ENCODE results near the gene NES. TPM values are rescaled to one million over a fixed set of nuclear protein-coding genes. Genes with fewer than 3 reads are reported as not detected.

The NES gene
- total and polyA plus RNA-seq, 2 of the 8 experiments (the other 6 are each of a cell fraction or from before 2014, with no cell fraction given) = 13.3 to 135 TPM

DNA sequence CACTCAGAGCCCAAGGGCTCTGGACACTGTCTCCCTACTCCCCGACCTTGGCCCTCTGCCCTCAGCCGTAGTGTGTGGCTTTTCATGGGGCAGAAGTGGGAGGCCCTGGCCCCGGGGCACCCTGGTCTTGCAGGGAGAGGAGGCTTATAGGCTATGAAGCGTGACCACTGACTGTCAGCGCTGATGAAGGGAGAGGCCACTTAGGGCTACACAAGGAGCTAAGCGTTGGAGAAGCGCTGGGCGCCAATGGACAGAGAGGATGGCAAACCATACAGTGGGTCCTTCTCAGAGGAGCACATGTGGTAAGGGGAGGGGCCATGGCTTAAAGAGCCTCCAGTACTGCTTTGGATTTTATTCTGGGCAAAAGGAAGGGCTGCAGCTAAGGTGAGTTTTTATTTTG lies 20.3 kb upstream of the NES start (continued):
- TF ChIP-seq, protein P1, sequence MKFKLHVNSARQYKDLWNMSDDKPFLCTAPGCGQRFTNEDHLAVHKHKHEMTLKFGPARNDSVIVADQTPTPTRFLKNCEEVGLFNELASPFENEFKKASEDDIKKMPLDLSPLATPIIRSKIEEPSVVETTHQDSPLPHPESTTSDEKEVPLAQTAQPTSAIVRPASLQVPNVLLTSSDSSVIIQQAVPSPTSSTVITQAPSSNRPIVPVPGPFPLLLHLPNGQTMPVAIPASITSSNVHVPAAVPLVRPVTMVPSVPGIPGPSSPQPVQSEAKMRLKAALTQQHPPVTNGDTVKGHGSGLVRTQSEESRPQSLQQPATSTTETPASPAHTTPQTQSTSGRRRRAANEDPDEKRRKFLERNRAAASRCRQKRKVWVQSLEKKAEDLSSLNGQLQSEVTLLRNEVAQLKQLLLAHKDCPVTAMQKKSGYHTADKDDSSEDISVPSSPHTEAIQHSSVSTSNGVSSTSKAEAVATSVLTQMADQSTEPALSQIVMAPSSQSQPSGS (IDR thresholded peaks at IDR 0.05; ENCODE audit: low read length) = no peak
- no peak for TF ChIP-seq CHD2 (IDR thresholded peaks at IDR 0.05; ENCODE audit: low read length)
